ENCODE data around the gene GGN. TPM values are rescaled to one million over a fixed set of nuclear protein-coding genes. Genes with fewer than 3 reads are reported as not detected.
"Not testable (repeated sequence)": the region's sequence is repeated elsewhere in the genome, so short reads cannot be mapped to it uniquely, and the experiment has no call there.

GGN gene
- total RNA-seq, 1 donor from 2014 or later: not detected

- Histone ChIP-seq H3K36me3 (no peaks in the 10 kb centered on the region), H3K4me1 (no peaks in the 10 kb centered on the region), H3K9me3 (no peaks in the 10 kb centered on the region), H3K4me3 (no peak overlapping the region), H3K27ac (no peak overlapping the region), H3K27me3 (no peaks in the 10 kb centered on the region)
- no peak for TF ChIP-seq POLR2AphosphoS5 (IDR thresholded peaks at IDR 0.05; ENCODE audit: insufficient read depth in 1 of 2, low read depth in 1 of 2)
- no peak for TF ChIP-seq POLR2A (IDR thresholded peaks at IDR 0.05)
- no peak for TF ChIP-seq CTCF (IDR thresholded peaks at IDR 0.05)
- intact Hi-C loops (cut with DNase I): no loop called here
- DNase-seq (ENCODE audit: extremely low spot score in 2 of 2): no peak
These were observed 35.9 kb downstream of the GGN start for GRCh38 chr19:38351865-38352395.

GRCh38 chr19:38350883-38351282 lies 37.0 kb downstream of the GGN start:
- TF ChIP-seq POLR2AphosphoS5 (IDR thresholded peaks at IDR 0.05; ENCODE audit: insufficient read depth in 1 of 2, low read depth in 1 of 2) (no peak), CTCF (IDR thresholded peaks at IDR 0.05) (no peak), POLR2A (IDR thresholded peaks at IDR 0.05) (no peak)
- intact Hi-C loops (cut with DNase I): no loop called here
- H3K27ac ChIP-seq: no peak overlapping the region
- DNase-seq (ENCODE audit: extremely low spot score in 2 of 2): no peak
- H3K9me3 ChIP-seq: no peaks in the 10 kb centered on the region
- no peaks in the 10 kb centered on the region for H3K36me3 ChIP-seq
- no peaks in the 10 kb centered on the region for H3K4me1 ChIP-seq
- no peaks in the 10 kb centered on the region for H3K27me3 ChIP-seq
- no peak overlapping the region for H3K4me3 ChIP-seq

GRCh38 chr19:38346837-38347236 lies 41.0 kb downstream of the GGN start:
- intact Hi-C loops (cut with DNase I): no loop called here
- H3K27me3 ChIP-seq: no peaks in the 10 kb centered on the region
- no peaks in the 10 kb centered on the region for H3K36me3 ChIP-seq
- H3K27ac ChIP-seq: no peak overlapping the region
- H3K9me3 ChIP-seq: no peaks in the 10 kb centered on the region
- H3K4me3 ChIP-seq: no peak overlapping the region
- no peaks in the 10 kb centered on the region for H3K4me1 ChIP-seq
- TF ChIP-seq CTCF (IDR thresholded peaks at IDR 0.05): no peak
- no peak for TF ChIP-seq POLR2A (IDR thresholded peaks at IDR 0.05)
- TF ChIP-seq POLR2AphosphoS5 (IDR thresholded peaks at IDR 0.05; ENCODE audit: insufficient read depth in 1 of 2, low read depth in 1 of 2): no peak
- DNase-seq (ENCODE audit: extremely low spot score in 2 of 2): no peak

GRCh38 chr19:38340927-38341326 lies 46.9 kb downstream of the GGN start:
- no peaks in the 10 kb centered on the region for H3K9me3 ChIP-seq
- no peaks in the 10 kb centered on the region for H3K27me3 ChIP-seq
- no peak overlapping the region for H3K4me3 ChIP-seq
- H3K27ac ChIP-seq: no peak overlapping the region
- intact Hi-C loops (cut with DNase I): no loop called here
- H3K36me3 ChIP-seq: no peaks in the 10 kb centered on the region
- H3K4me1 ChIP-seq: peaks cover 8% of the 10 kb centered on the region
- no peak for DNase-seq (ENCODE audit: extremely low spot score in 2 of 2)
- TF ChIP-seq CTCF (IDR thresholded peaks at IDR 0.05): no peak
- no peak for TF ChIP-seq POLR2A (IDR thresholded peaks at IDR 0.05)
- no peak for TF ChIP-seq POLR2AphosphoS5 (IDR thresholded peaks at IDR 0.05; ENCODE audit: insufficient read depth in 1 of 2, low read depth in 1 of 2)

- H3K9me3 ChIP-seq; H3K27me3 ChIP-seq; intact Hi-C loops (cut with DNase I); H3K36me3 ChIP-seq; H3K4me3 ChIP-seq; H3K4me1 ChIP-seq; DNase-seq (ENCODE audit: extremely low spot score in 2 of 2); H3K27ac ChIP-seq: not testable (repeated sequence)
These were observed 48.8 kb downstream of the GGN start for GRCh38 chr19:38339011-38339410.

GRCh38 chr19:38337360-38337653 lies 50.5 kb downstream of the GGN start:
- Histone ChIP-seq H3K4me1 (peaks cover 8% of the 10 kb centered on the region), H3K27me3 (no peaks in the 10 kb centered on the region), H3K27ac (peak overlapping the region; percentile 99), H3K4me3 (peak overlapping the region; percentile 69 to 72), H3K9me3 (no peaks in the 10 kb centered on the region), H3K36me3 (no peaks in the 10 kb centered on the region)
- intact Hi-C loops (cut with DNase I): no loop called here
- TF ChIP-seq CTCF (IDR thresholded peaks at IDR 0.05) (no peak), POLR2A (IDR thresholded peaks at IDR 0.05) (no peak), POLR2AphosphoS5 (IDR thresholded peaks at IDR 0.05; ENCODE audit: insufficient read depth in 1 of 2, low read depth in 1 of 2) (no peak)
- no peak for DNase-seq (ENCODE audit: extremely low spot score in 2 of 2)

All from vagina (tissue), 2 donors.